Ishikawa (cell line): ENCODE data around the gene GNAO1.
A peak's percentile ranks its signal among the peaks of the same experiment; 100 is the strongest.

ENCODE experiments used
- CEBPB ChIP-seq: IDR thresholded peaks from 2 replicates; pipeline ENCODE4 v1.6.1; 2012
- CREB1 ChIP-seq: IDR thresholded peaks from 2 replicates; pipeline ENCODE4 v1.6.1; 2012; ENCODE audit warnings: low read depth
- EGR1 ChIP-seq: IDR thresholded peaks from 2 replicates; pipeline ENCODE4 v1.6.1; 2012
- EP300 ChIP-seq: IDR thresholded peaks from 2 replicates; pipeline ENCODE4 v1.6.1; 2012; ENCODE audit warnings: borderline replicate concordance
- FOXM1 ChIP-seq: IDR thresholded peaks from 2 replicates; pipeline ENCODE4 v1.6.1; 2012; ENCODE audit warnings: low read depth, borderline replicate concordance
- NFIC ChIP-seq: IDR thresholded peaks from 2 replicates; pipeline ENCODE4 v1.6.1; 2012
- RAD21 ChIP-seq: IDR thresholded peaks from 2 replicates; pipeline ENCODE4 v1.6.1; 2012; ENCODE audit warnings: low read depth
- REST ChIP-seq: IDR thresholded peaks from 2 replicates; pipeline ENCODE4 v1.6.1; 2012; ENCODE audit warnings: low read depth, mild to moderate bottlenecking
- TAF1 ChIP-seq: IDR thresholded peaks from 2 replicates; pipeline ENCODE4 v1.6.1; 2012; ENCODE audit warnings: low read depth, mild to moderate bottlenecking
- TCF12 ChIP-seq: IDR thresholded peaks from 2 replicates; pipeline ENCODE4 v1.6.1; 2012; ENCODE audit warnings: low read depth
- TEAD4 ChIP-seq: IDR thresholded peaks from 2 replicates; pipeline ENCODE4 v1.6.1; 2012
- USF1 ChIP-seq: IDR thresholded peaks from 2 replicates; pipeline ENCODE4 v1.6.1; 2012
- YY1 ChIP-seq: IDR thresholded peaks from 2 replicates; pipeline ENCODE4 v1.6.1; 2012; ENCODE audit warnings: low read depth
- ZBTB7A ChIP-seq: IDR thresholded peaks from 2 replicates; pipeline ENCODE4 v1.6.1; 2012; ENCODE audit warnings: low read depth
- TF ChIP-seq, protein P1 (sequence below): IDR thresholded peaks from 2 replicates; pipeline ENCODE4 v1.6.1; 2012

The GNAO1 gene

GRCh38 chr16:56247018-56247417, 55.7 kb downstream of the GNAO1 start:
- TF ChIP-seq EGR1: no peak
- TF ChIP-seq CREB1: no peak
- no peak for TF ChIP-seq CEBPB
- TF ChIP-seq RAD21: no peak
- TF ChIP-seq EP300: no peak
- no peak for TF ChIP-seq YY1
- no peak for TF ChIP-seq NFIC
- TF ChIP-seq TAF1: no peak
- no peak for TF ChIP-seq ZBTB7A
- TF ChIP-seq FOXM1: no peak
- no peak for TF ChIP-seq TEAD4
- no peak for TF ChIP-seq TCF12
- TF ChIP-seq USF1: no peak
- TF ChIP-seq, protein P1, sequence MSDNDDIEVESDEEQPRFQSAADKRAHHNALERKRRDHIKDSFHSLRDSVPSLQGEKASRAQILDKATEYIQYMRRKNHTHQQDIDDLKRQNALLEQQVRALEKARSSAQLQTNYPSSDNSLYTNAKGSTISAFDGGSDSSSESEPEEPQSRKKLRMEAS: no peak

GRCh38 chr16:56247808-56248207, 56.5 kb downstream of the GNAO1 start:
- no peak for TF ChIP-seq TEAD4
- TF ChIP-seq FOXM1: no peak
- TF ChIP-seq EP300: no peak
- no peak for TF ChIP-seq EGR1
- TF ChIP-seq YY1: no peak
- no peak for TF ChIP-seq ZBTB7A
- no peak for TF ChIP-seq CREB1
- no peak for TF ChIP-seq TCF12
- TF ChIP-seq REST: no peak

DNA sequence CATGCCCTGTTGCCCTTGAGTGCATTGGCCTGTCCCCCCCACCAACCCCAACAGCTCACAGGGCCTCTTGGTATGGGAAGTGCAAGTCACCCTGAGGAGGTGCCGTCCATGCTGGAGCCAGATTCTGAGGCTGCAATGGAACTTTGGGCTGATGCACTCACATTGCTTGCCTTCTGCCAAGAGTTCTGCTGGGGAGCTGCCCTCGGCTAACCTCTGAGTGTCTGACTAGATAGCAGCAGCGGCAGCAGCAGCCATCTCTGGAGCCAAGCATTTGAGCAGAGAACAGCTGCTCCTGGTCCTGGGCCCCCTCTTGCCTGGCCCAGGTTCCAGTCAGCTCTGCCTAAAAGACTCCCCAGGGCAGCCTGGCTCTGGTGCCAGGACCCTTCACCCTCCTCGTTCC, 61.5 kb downstream of the GNAO1 start:
- TF ChIP-seq TEAD4: no peak
- TF ChIP-seq ZBTB7A: no peak
- no peak for TF ChIP-seq TCF12
- TF ChIP-seq CEBPB: no peak
- no peak for TF ChIP-seq EP300
- TF ChIP-seq, protein P1: no peak
- TF ChIP-seq NFIC: no peak
- no peak for TF ChIP-seq RAD21
- no peak for TF ChIP-seq REST
- no peak for TF ChIP-seq FOXM1
- no peak for TF ChIP-seq CREB1
- no peak for TF ChIP-seq TAF1
- no peak for TF ChIP-seq USF1
- TF ChIP-seq EGR1: no peak

GRCh38 chr16:56255904-56256303, 64.6 kb downstream of the GNAO1 start:
- TF ChIP-seq EP300 (no peak), TCF12 (no peak), RAD21 (no peak)
- TF ChIP-seq, protein P1: no peak

DNA sequence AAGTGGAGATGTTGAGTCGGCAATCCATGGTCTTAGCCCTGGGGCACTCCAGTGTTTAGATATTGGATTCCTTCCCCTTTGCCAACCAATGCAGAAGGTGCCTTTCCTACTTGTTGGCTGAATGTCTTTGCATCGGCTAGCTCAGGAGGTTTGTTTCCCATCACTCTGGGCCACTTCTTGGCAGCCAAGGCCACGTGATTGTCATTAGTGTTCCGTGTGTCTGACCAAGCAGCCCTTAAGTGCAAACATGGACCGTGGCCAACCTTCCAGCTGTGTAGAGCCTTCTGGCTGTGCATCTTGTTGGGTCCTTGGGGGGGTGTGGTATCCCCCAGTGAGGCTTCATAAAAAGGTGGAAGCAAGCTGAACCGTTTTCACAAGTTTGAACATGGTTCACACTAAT, 66.0 kb downstream of the GNAO1 start:
- TF ChIP-seq USF1: peak; percentile 48; the same call in 1 of the 2 replicates
- no peak for TF ChIP-seq EGR1

DNA sequence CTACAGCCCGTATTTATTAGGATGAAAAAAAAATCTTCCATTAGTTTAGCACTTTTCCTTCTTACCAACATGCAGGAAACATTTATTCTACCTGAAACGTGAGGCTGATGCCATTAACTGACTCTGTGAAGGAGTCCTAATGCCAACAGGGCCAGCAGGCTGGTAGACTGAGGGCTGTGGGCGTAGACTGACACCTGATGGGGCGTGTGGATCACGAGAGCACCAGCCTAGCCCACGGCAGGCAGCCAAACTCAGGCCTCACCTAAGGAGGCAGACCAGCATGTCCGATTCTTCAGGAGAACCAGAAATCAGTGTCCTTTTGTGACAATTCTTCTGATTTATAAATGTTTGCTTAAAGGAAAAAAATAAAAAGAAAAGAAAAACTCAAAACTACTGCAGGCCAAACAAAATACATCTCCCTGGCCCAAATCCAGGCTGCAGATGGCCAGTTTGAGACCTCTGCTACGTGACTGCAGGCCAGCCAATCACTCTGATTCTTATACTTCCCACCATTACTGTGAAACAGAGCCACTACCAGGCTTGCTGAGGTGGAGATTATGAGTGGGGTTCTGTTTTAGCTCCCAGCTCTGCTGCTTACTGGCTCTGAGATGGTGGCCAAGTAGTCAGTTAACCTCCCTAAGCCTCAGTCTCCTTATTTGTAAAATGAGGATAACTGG, 66.5 kb downstream of the GNAO1 start:
- TF ChIP-seq NFIC: no peak
- no peak for TF ChIP-seq CEBPB
- TF ChIP-seq ZBTB7A: no peak
- TF ChIP-seq, protein P1: no peak
- TF ChIP-seq YY1: no peak
- TF ChIP-seq REST: no peak
- no peak for TF ChIP-seq TAF1
